GM23338 (cell line): ENCODE data around the gene DNM2. TPM values are rescaled to one million over a fixed set of nuclear protein-coding genes. Genes with fewer than 3 reads are reported as not detected.

Experiments used
- ATAC-seq: fragments of 200-7000 bp; cut with Tn5 transposase; 3 replicates; pipeline ENCODE4 v1.9.1; 2020
- DNase-seq: peaks from one replicate; pipeline ENCODE4 v3.0.0-alpha.2; 2015; ENCODE audit warnings: low spot score
- H2AFZ ChIP-seq: fragments of 200-600 bp; sonication (generic); 2 replicates; pipeline ENCODE4 v1.8.0; 2016; ENCODE audit warnings: antibody characterized with exemption, mild to moderate bottlenecking, moderate library complexity
- H3F3A ChIP-seq: fragments of 200-600 bp; sonication (generic); replicated peaks from 2 replicates; pipeline ENCODE4 v1.8.0; 2017; ENCODE audit warnings: antibody characterized with exemption, mixed run types, low read depth
- H3K27ac ChIP-seq: fragments of 200-600 bp; sonication (generic); 2 replicates; pipeline ENCODE4 v1.6.1; 2016; ENCODE audit warnings: low read depth
- H3K27me3 ChIP-seq: fragments of 200-600 bp; sonication (generic); 2 replicates; pipeline ENCODE4 v1.8.0; 2016; ENCODE audit warnings: mild to moderate bottlenecking, mixed run types, moderate library complexity; ENCODE audit not compliant: insufficient read depth
- H3K36me3 ChIP-seq: fragments of 200-600 bp; sonication (generic); 2 replicates; pipeline ENCODE4 v1.8.0; 2016; ENCODE audit warnings: mild to moderate bottlenecking; ENCODE audit not compliant: insufficient read depth
- H3K4me1 ChIP-seq: fragments of 200-600 bp; sonication (generic); 2 replicates; pipeline ENCODE4 v1.8.0; 2016; ENCODE audit warnings: mild to moderate bottlenecking, moderate library complexity; ENCODE audit not compliant: insufficient read depth
- H3K4me2 ChIP-seq: fragments of 200-600 bp; sonication (generic); 2 replicates; pipeline ENCODE4 v1.7.1; 2017; ENCODE audit warnings: mixed run types
- H3K4me3 ChIP-seq: fragments of 200-600 bp; sonication (generic); 2 replicates; pipeline ENCODE4 v1.6.1; 2016; ENCODE audit warnings: mixed run types
- H3K79me2 ChIP-seq: fragments of 200-600 bp; sonication (generic); replicated peaks from 2 replicates; pipeline ENCODE4 v1.8.0; 2017; ENCODE audit warnings: mild to moderate bottlenecking; ENCODE audit not compliant: insufficient read depth
- H3K9me2 ChIP-seq: fragments of 200-600 bp; sonication (generic); 2 replicates; pipeline ENCODE4 v1.8.0; 2017; ENCODE audit not compliant: insufficient read depth
- H4K20me1 ChIP-seq: fragments of 200-600 bp; sonication (generic); replicated peaks from 2 replicates; pipeline ENCODE4 v1.8.0; 2017; ENCODE audit warnings: mild to moderate bottlenecking; ENCODE audit not compliant: insufficient read depth
- H3K27ac Mint-ChIP-seq: 2 replicates; pipeline ENCODE4 v1.8.0; 2020; ENCODE audit warnings: inconsistent platforms, mild to moderate bottlenecking, moderate library complexity, mixed read lengths
- H3K27me3 Mint-ChIP-seq: 3 replicates; pipeline ENCODE4 v1.8.0; 2022; ENCODE audit warnings: low read depth, mild to moderate bottlenecking, moderate library complexity, mixed read lengths, inconsistent platforms; ENCODE audit not compliant: insufficient read depth, poor library complexity
- H3K36me3 Mint-ChIP-seq: 3 replicates; pipeline ENCODE4 v1.8.0; 2021; ENCODE audit warnings: low read depth, mild to moderate bottlenecking, inconsistent platforms, moderate library complexity, mixed read lengths
- H3K4me1 Mint-ChIP-seq: 3 replicates; pipeline ENCODE4 v1.8.0; 2020; ENCODE audit warnings: mild to moderate bottlenecking, inconsistent platforms, mixed read lengths
- H3K4me3 Mint-ChIP-seq: 3 replicates; pipeline ENCODE4 v1.8.0; 2021; ENCODE audit warnings: moderate library complexity, mild to moderate bottlenecking, inconsistent platforms, mixed read lengths
- H3K9me3 Mint-ChIP-seq: 3 replicates; pipeline ENCODE4 v1.8.0; 2020; ENCODE audit warnings: moderate library complexity, mild to moderate bottlenecking, inconsistent platforms, mixed read lengths
- CTCF ChIP-seq, 2 experiments: fragments of 200-600 bp in 1 of 2; sonication (generic) in 1 of 2; conservative IDR thresholded peaks; 2 replicates each; pipeline versions ENCODE4 v1.5.1 to v1.6.1; 2016 to 2017; ENCODE audit warnings: antibody characterized with exemption in 2 of 2, low read depth in 2 of 2, mild to moderate bottlenecking in 2 of 2, moderate library complexity in 1 of 2
- EZH2 ChIP-seq: fragments of 200-600 bp; sonication (generic); IDR thresholded peaks from one replicate; pipeline ENCODE4 v1.8.0; 2017; ENCODE audit warnings: antibody characterized with exemption, mild to moderate bottlenecking, low read depth; ENCODE audit not compliant: unreplicated experiment
- NANOG ChIP-seq: IDR thresholded peaks from 2 replicates; pipeline ENCODE4 v1.6.1; 2016; ENCODE audit warnings: antibody characterized with exemption, borderline replicate concordance
- POLR2AphosphoS5 ChIP-seq: IDR thresholded peaks from 2 replicates; pipeline ENCODE4 v1.6.1; 2016; ENCODE audit warnings: antibody characterized with exemption, low read depth
- REST ChIP-seq: IDR thresholded peaks from one replicate; pipeline ENCODE4 v1.6.1; 2018; ENCODE audit warnings: antibody characterized with exemption; ENCODE audit not compliant: unreplicated experiment
- STAT1 ChIP-seq: IDR thresholded peaks from one replicate; pipeline ENCODE4 v1.6.1; 2016; ENCODE audit warnings: antibody characterized with exemption; ENCODE audit not compliant: unreplicated experiment
- ZNF114 ChIP-seq: fragments of 250-450 bp; sonication (Bioruptor Pico); IDR thresholded peaks from 2 replicates; pipeline ENCODE4 v1.5.0; 2020; ENCODE audit warnings: mild to moderate bottlenecking, moderate library complexity
- polyA plus RNA-seq: library from polyadenylated mRNA; unstranded; fragments of >200 nt; fragmentation: Nextera tagmentation; extraction: Ambion mirVana; gene quantifications from 2 replicates; pipeline ENCODE4 v1.2.1, GENCODE V29; 2016
- total RNA-seq: library from RNA; depleted of rRNA; stranded (reverse); fragments of >200 nt; shearing (Covaris generic); gene quantifications from 2 replicates; pipeline ENCODE4 v1.2.3, GENCODE V29; 2014

The DNM2 gene
- total and polyA plus RNA-seq, 2 experiments from 2014 or later: 40.7 to 138 TPM

- no peaks in the 10 kb centered on the region for H3K27me3 ChIP-seq
- H3K4me1 Mint-ChIP-seq: peaks cover 19% of the 10 kb centered on the region
- H3K4me3 ChIP-seq: no peak overlapping the region
- DNase-seq (peak; percentile 39), ATAC-seq (peak; percentile 54)
- H3K27ac Mint-ChIP-seq: peak overlapping the region; percentile 82
- H4K20me1 ChIP-seq: no peaks in the 10 kb centered on the region; the same call in none of the 2 replicates
- no peak overlapping the region for H3K4me2 ChIP-seq
- no peaks in the 10 kb centered on the region for H3K79me2 ChIP-seq
- peaks cover 10% of the 10 kb centered on the region for H3K36me3 ChIP-seq
- peak; percentile 36 to 43; a peak in 3 of 4 replicates for TF ChIP-seq CTCF (conservative IDR thresholded peaks at IDR 0.05; ENCODE audit: low read depth in 2 of 2)
- TF ChIP-seq REST: no peak
- H2AFZ ChIP-seq: no peak overlapping the region
- H3K4me1 ChIP-seq: no peaks in the 10 kb centered on the region
- no peak overlapping the region for H3K4me3 Mint-ChIP-seq
- H3K36me3 Mint-ChIP-seq: peaks cover 15% of the 10 kb centered on the region
- peak overlapping the region; percentile 78 for H3K27ac ChIP-seq
- H3K27me3 Mint-ChIP-seq: peaks cover 4% of the 10 kb centered on the region
- no peaks in the 10 kb centered on the region for H3K9me3 Mint-ChIP-seq
- no peaks in the 10 kb centered on the region for H3K9me2 ChIP-seq
- H3F3A ChIP-seq: peaks cover 3% of the 10 kb centered on the region; the same call in 1 of the 2 replicates
Measured at GRCh38 chr19:10769533-10770491, 51.9 kb downstream of the DNM2 start.

GRCh38 chr19:10773969-10774368 is 56.1 kb downstream of the DNM2 start:
- peaks cover 43% of the 10 kb centered on the region for H3K36me3 Mint-ChIP-seq
- no peak for ATAC-seq
- H3K4me3 Mint-ChIP-seq: no peak overlapping the region
- no peak for TF ChIP-seq EZH2
- TF ChIP-seq NANOG: no peak
- no peak for TF ChIP-seq ZNF114 (CRISPR knock-in tag)
- no peak for TF ChIP-seq REST
- no peak for TF ChIP-seq STAT1
- no peak for TF ChIP-seq POLR2AphosphoS5

More at GRCh38 chr19:10773969-10774368, 56.1 kb downstream of the DNM2 start:
- Histone ChIP-seq H3K36me3 (peaks cover 15% of the 10 kb centered on the region), H3K27me3 (no peaks in the 10 kb centered on the region), H3K9me2 (no peaks in the 10 kb centered on the region), H3K27ac (no peak overlapping the region), H3K4me1 (no peaks in the 10 kb centered on the region), H3K4me2 (no peak overlapping the region), H4K20me1 (no peaks in the 10 kb centered on the region), H3F3A (peaks cover 5% of the 10 kb centered on the region; the same call in 1 of the 2 replicates), H3K4me3 (no peak overlapping the region), H2AFZ (no peak overlapping the region), H3K79me2 (no peaks in the 10 kb centered on the region)
- no peak overlapping the region for H3K27ac Mint-ChIP-seq
- peaks cover 4% of the 10 kb centered on the region for H3K27me3 Mint-ChIP-seq
- H3K9me3 Mint-ChIP-seq: no peaks in the 10 kb centered on the region
- peaks cover 13% of the 10 kb centered on the region for H3K4me1 Mint-ChIP-seq
- no peak for DNase-seq
